ENCODE results near the gene FBXO10.

DNA sequence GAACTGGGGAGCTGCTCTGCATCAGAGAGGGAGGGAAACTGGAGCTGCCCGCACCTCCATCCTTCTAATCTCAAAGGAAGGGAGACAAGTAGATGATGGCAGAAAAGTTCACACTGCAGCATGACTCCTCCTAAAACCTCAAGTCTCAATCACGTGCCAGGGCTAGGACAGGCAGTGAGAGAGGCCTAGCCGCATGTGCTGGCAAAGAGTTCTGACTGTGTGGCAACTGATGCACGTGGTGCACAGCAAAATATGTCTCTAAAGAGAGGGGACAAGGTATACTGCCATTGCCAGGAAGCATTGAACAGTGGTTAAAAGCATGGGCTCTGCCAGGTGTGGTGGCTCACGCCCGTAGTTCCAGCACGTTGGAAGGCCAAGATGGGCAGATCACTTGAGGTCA lies 38.1 kb downstream of the FBXO10 start:
- TF ChIP-seq POLR2AphosphoS5 (IDR thresholded peaks at IDR 0.05) (no peak), POLR2A (IDR thresholded peaks at IDR 0.05) (no peak)
- TF ChIP-seq, protein P1, sequence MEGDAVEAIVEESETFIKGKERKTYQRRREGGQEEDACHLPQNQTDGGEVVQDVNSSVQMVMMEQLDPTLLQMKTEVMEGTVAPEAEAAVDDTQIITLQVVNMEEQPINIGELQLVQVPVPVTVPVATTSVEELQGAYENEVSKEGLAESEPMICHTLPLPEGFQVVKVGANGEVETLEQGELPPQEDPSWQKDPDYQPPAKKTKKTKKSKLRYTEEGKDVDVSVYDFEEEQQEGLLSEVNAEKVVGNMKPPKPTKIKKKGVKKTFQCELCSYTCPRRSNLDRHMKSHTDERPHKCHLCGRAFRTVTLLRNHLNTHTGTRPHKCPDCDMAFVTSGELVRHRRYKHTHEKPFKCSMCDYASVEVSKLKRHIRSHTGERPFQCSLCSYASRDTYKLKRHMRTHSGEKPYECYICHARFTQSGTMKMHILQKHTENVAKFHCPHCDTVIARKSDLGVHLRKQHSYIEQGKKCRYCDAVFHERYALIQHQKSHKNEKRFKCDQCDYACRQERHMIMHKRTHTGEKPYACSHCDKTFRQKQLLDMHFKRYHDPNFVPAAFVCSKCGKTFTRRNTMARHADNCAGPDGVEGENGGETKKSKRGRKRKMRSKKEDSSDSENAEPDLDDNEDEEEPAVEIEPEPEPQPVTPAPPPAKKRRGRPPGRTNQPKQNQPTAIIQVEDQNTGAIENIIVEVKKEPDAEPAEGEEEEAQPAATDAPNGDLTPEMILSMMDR (IDR thresholded peaks at IDR 0.05): no peak
